ENCODE data around the gene TALDO1. TPM values are rescaled to one million over a fixed set of nuclear protein-coding genes. Genes with fewer than 3 reads are reported as not detected.
A peak's percentile ranks its signal among the peaks of the same experiment; 100 is the strongest.

Gene TALDO1
- total RNA-seq, 2 donors from 2014 or later, result 90.3 to 111 TPM

DNA sequence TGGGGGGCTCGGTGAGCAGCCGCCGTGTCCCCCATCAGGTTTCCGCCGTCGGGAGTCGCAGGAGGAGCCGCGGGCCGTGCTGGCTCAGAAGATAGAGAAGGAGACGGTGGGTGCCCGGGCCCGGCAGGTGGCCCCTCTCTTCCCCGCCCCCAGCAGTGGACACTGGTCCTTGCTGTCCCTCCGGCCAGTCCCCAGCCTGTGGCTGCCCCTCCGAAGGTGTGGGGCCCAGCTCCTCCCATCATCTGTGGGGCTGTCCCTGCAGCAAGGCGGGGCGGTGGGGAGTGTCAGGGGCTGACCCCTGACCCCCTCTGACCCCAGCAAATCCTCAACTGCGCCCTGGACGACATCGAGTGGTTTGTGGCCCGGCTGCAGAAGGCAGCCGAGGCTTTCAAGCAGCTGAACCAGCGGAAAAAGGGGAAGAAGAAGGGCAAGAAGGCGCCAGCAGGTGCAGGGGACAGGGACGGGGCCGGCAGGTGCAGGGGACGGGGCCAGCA lies 26.0 kb upstream of the TALDO1 start:
- H3K36me3 ChIP-seq, result no peaks in the 10 kb centered on the region
- peaks cover 0 to 23% of the 10 kb centered on the region in 2 donors for H3K4me1 ChIP-seq
- H3K27ac ChIP-seq, result no peak overlapping the region
- DNase-seq (ENCODE audit: low spot score), result no peak
- no peak overlapping the region for H3K4me3 ChIP-seq
- H3K9me3 ChIP-seq, result no peaks in the 10 kb centered on the region
- H3K27me3 ChIP-seq, result peaks cover 4 to 20% of the 10 kb centered on the region in 2 donors
- TF ChIP-seq, protein P1, sequence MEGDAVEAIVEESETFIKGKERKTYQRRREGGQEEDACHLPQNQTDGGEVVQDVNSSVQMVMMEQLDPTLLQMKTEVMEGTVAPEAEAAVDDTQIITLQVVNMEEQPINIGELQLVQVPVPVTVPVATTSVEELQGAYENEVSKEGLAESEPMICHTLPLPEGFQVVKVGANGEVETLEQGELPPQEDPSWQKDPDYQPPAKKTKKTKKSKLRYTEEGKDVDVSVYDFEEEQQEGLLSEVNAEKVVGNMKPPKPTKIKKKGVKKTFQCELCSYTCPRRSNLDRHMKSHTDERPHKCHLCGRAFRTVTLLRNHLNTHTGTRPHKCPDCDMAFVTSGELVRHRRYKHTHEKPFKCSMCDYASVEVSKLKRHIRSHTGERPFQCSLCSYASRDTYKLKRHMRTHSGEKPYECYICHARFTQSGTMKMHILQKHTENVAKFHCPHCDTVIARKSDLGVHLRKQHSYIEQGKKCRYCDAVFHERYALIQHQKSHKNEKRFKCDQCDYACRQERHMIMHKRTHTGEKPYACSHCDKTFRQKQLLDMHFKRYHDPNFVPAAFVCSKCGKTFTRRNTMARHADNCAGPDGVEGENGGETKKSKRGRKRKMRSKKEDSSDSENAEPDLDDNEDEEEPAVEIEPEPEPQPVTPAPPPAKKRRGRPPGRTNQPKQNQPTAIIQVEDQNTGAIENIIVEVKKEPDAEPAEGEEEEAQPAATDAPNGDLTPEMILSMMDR (IDR thresholded peaks at IDR 0.05), result no peak

DNA sequence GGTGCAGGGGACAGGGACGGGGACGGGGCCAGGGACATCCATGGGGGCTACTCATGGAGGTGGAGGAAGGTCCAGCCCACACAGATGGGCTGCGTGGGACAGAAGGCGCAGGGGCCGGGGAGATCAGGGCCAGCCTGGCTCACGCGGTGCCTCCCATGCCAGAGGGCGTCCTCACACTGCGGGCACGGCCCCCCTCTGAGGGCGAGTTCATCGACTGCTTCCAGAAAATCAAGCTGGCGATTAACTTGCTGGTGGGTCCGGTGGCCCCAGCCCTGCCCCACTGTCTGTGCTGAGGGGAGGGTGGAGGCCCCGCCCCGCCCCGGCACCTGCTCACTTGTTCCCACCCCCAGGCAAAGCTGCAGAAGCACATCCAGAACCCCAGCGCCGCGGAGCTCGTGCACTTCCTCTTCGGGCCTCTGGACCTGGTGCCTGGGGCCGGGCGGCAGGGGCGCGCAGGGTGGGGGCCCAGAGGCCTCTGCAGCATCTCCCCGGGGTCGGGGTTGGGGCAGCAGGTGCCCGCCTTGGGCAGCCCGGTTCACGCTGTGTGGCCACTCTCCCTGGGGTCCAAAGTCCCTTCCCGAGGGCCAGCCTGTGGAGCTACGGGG lies 25.4 kb upstream of the TALDO1 start:
- no peak for DNase-seq (ENCODE audit: low spot score)
- H3K27ac ChIP-seq, result no peak overlapping the region
- no peaks in the 10 kb centered on the region for H3K36me3 ChIP-seq
- TF ChIP-seq, protein P1 (IDR thresholded peaks at IDR 0.05), result no peak
- H3K9me3 ChIP-seq, result no peaks in the 10 kb centered on the region
- no peak overlapping the region for H3K4me3 ChIP-seq
- H3K27me3 ChIP-seq, result peaks cover 4 to 20% of the 10 kb centered on the region in 2 donors
- H3K4me1 ChIP-seq, result peaks cover 0 to 28% of the 10 kb centered on the region in 2 donors

GRCh38 chr11:722346-722811 lies 24.9 kb upstream of the TALDO1 start:
- peaks cover 0 to 33% of the 10 kb centered on the region in 2 donors for H3K4me1 ChIP-seq
- H3K4me3 ChIP-seq, result no peak overlapping the region
- no peaks in the 10 kb centered on the region for H3K36me3 ChIP-seq
- TF ChIP-seq, protein P1 (IDR thresholded peaks at IDR 0.05), result no peak
- DNase-seq (ENCODE audit: low spot score), result no peak
- no peak overlapping the region for H3K27ac ChIP-seq
- peaks cover 4 to 20% of the 10 kb centered on the region in 2 donors for H3K27me3 ChIP-seq
- H3K9me3 ChIP-seq, result no peaks in the 10 kb centered on the region

- no peak overlapping the region for H3K27ac ChIP-seq
- peaks cover 0 to 43% of the 10 kb centered on the region in 2 donors for H3K4me1 ChIP-seq
- H3K27me3 ChIP-seq, result peaks cover 4 to 20% of the 10 kb centered on the region in 2 donors
- H3K9me3 ChIP-seq, result no peaks in the 10 kb centered on the region
- H3K4me3 ChIP-seq, result no peak overlapping the region
- TF ChIP-seq, protein P1 (IDR thresholded peaks at IDR 0.05), result peak in 1 of 2 donors; percentile 71
- H3K36me3 ChIP-seq, result no peaks in the 10 kb centered on the region
- no peak for DNase-seq (ENCODE audit: low spot score)
These were observed 24.0 kb upstream of the TALDO1 start for GRCh38 chr11:723120-723883.

DNA sequence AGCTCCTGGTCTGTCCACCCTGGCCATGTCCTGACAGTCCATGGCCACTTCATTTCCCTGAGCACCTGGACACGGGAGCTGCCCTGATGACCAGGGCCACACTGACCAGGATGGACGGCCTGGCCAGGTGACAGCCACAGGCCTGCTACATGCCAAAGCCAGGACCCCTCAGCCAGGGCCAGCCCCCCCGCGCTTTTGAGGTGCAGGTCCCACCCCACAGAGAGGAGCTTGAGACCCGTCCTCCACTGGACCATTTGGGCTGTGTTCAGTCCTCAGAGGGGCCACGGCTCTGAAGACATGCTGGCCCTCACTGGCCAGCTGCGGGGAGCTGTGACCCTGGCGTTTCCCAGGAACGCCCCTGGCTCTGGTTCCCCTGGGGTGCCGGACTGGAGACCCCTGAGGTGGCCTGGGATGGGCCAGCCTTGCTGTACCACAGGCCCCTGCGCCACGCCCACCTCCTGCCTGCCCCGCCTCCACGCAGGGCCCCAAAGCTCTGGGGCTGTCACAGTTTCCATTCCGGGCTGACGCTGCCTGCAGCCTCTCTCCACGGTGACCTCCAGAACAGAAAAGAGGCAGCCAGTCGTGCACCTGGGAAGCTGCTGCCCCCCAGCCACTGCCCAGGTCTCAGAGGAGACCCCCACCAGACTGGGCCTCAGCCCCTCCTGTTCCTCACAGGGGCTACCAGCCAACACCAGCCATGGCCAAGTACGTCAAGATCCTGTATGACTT lies 23.1 kb upstream of the TALDO1 start:
- peaks cover 0 to 52% of the 10 kb centered on the region in 2 donors for H3K4me1 ChIP-seq

More for the DNA sequence above, 23.1 kb upstream of the TALDO1 start:
- TF ChIP-seq, protein P1 (IDR thresholded peaks at IDR 0.05), result no peak
- DNase-seq (ENCODE audit: low spot score), result no peak
- peaks cover 4 to 20% of the 10 kb centered on the region in 2 donors for H3K27me3 ChIP-seq
- H3K9me3 ChIP-seq, result no peaks in the 10 kb centered on the region
- no peak overlapping the region for H3K4me3 ChIP-seq
- no peak overlapping the region for H3K27ac ChIP-seq
- no peaks in the 10 kb centered on the region for H3K36me3 ChIP-seq

Data from right atrium auricular region (tissue), 2 donors.